HEK293T (cell line): ENCODE measurements around the gene VEPH1.

ENCODE experiments used
- BHLHE40 ChIP-seq: fragments of 450-650 bp; IDR thresholded peaks from 2 replicates; pipeline ENCODE4 v1.6.1; 2016; ENCODE audit warnings: mild to moderate bottlenecking, moderate library complexity, borderline replicate concordance
- LEF1 ChIP-seq: fragments of 450-650 bp; IDR thresholded peaks from 2 replicates; pipeline ENCODE4 v1.6.1; 2017; ENCODE audit warnings: mild to moderate bottlenecking, borderline replicate concordance

GRCh38 chr3:157376603-157377300, 126.5 kb downstream of the VEPH1 start:
- no peak for TF ChIP-seq BHLHE40
- TF ChIP-seq LEF1: no peak
